Fibroblast of lung (primary cell): ENCODE measurements around the gene ZBTB43. TPM values are rescaled to one million over a fixed set of nuclear protein-coding genes. Genes with fewer than 3 reads are reported as not detected.

ENCODE experiments used
- DNase-seq, 2 donors: peaks; one replicate each; pipeline versions ENCODE4 v3.0.0 to v3.0.0-alpha.2; 2010; ENCODE audit warnings: low read depth in 2 of 2
- H2AFZ ChIP-seq: 2 replicates; pipeline ENCODE4 v1.5.1; 2012; ENCODE audit warnings: low read length, control low read depth, inconsistent platforms
- H3K27ac ChIP-seq: 2 replicates; pipeline ENCODE4 v1.5.1; 2011; ENCODE audit warnings: low read length, control low read depth; ENCODE audit not compliant: insufficient read depth
- H3K27me3 ChIP-seq: 2 replicates; pipeline ENCODE4 v1.5.1; 2011; ENCODE audit warnings: mild to moderate bottlenecking, low read length; ENCODE audit not compliant: control insufficient read depth, insufficient read depth
- H3K36me3 ChIP-seq: 2 replicates; pipeline ENCODE4 v1.5.1; 2011; ENCODE audit warnings: low read length; ENCODE audit not compliant: control insufficient read depth, insufficient read depth
- H3K4me1 ChIP-seq: 2 replicates; pipeline ENCODE4 v1.5.1; 2011; ENCODE audit warnings: low read length; ENCODE audit not compliant: control insufficient read depth, insufficient read depth; ENCODE audit errors: extremely low read depth
- H3K4me2 ChIP-seq: 2 replicates; pipeline ENCODE4 v1.5.1; 2011; ENCODE audit warnings: low read length, control low read depth; ENCODE audit not compliant: insufficient read depth; ENCODE audit errors: extremely low read depth
- H3K4me3 ChIP-seq, 4 experiments: fragments of 200-600 bp in 1 of 4; sonication (generic) in 1 of 4; replicated peaks in 1 of 4; 2 replicates each; pipeline ENCODE4 v1.5.1; 2011 to 2016; ENCODE audit warnings: low read length in 4 of 4, low read depth in 3 of 4, mild to moderate bottlenecking in 3 of 4, control low read depth in 2 of 4, inconsistent platforms in 1 of 4, mixed read lengths in 1 of 4; ENCODE audit not compliant: insufficient read depth in 1 of 4; ENCODE audit errors: control extremely low read depth in 1 of 4
- H3K79me2 ChIP-seq: 2 replicates; pipeline ENCODE4 v1.5.1; 2012; ENCODE audit warnings: mild to moderate bottlenecking, low read length, inconsistent platforms; ENCODE audit not compliant: control insufficient read depth, insufficient read depth
- H3K9ac ChIP-seq: 2 replicates; pipeline ENCODE4 v1.5.1; 2011; ENCODE audit warnings: mild to moderate bottlenecking, low read length, control low read depth; ENCODE audit not compliant: insufficient read depth
- H3K9me3 ChIP-seq: 2 replicates; pipeline ENCODE4 v1.5.1; 2012; ENCODE audit warnings: low read depth, low read length; ENCODE audit not compliant: control insufficient read depth, insufficient read depth
- H4K20me1 ChIP-seq: 2 replicates; pipeline ENCODE4 v1.5.1; 2011; ENCODE audit warnings: low read length; ENCODE audit not compliant: control insufficient read depth, insufficient read depth; ENCODE audit errors: extremely low read depth
- EZH2 ChIP-seq: IDR thresholded peaks from 2 replicates; pipeline ENCODE4 v1.5.1; 2012; ENCODE audit warnings: low read length, control low read depth, mild to moderate bottlenecking; ENCODE audit errors: missing control alignments
- polyA plus RNA-seq, 2 donors: library from polyadenylated mRNA; depleted of rRNA in 1 of 2; stranded (reverse) in 1 of 2; unstranded in 1 of 2; fragments of >200 nt; gene quantifications; 2 replicates each; pipeline ENCODE4 v1.2.1, GENCODE V29; 2011 to 2012; ENCODE audit warnings: missing spikeins in 1 of 2
- total RNA-seq: library from RNA; depleted of rRNA; stranded (reverse); fragments of >200 nt; gene quantifications from 2 replicates; pipeline ENCODE4 v1.2.1, GENCODE V29; 2014
- TF ChIP-seq, protein P1 (sequence below), 2 donors: IDR thresholded peaks in 1 of 2; conservative IDR thresholded peaks in 1 of 2; 1 replicate in 1 of 2; 2 replicates in 1 of 2; pipeline ENCODE4 v1.5.1; 2011 to 2012; ENCODE audit warnings: low read length in 2 of 2, control low read depth in 1 of 2, inconsistent platforms in 1 of 2, low read depth in 1 of 2, mild to moderate bottlenecking in 1 of 2

Gene ZBTB43
- total and polyA plus RNA-seq, 2 donors (not counting 1 experiment from before 2014, with no cell fraction given), result 6.8 to 12.6 TPM

DNA sequence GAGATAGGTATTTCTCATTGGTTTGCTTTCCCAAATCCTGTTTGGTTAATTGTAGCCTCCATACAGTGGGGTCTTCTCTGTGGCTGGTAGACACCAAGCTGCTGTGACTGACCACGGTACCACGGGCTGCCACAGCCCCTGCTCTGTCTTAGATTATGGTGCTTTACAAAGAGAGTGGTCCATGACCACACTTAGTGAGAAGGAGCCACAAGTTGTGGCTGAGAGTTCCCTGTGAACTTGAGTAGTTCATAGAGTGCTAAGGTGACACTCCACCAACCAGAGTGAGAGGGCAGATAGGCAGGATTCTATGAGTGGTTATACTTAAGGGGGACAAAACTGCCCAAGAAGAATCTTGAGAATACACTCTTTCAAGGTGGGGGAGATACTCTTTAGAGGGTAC, 29.8 kb downstream of the ZBTB43 start:
- no peak overlapping the region for H3K4me2 ChIP-seq
- no peaks in the 10 kb centered on the region for H3K27me3 ChIP-seq
- H3K4me1 ChIP-seq, result no peaks in the 10 kb centered on the region
- no peak overlapping the region for H3K9ac ChIP-seq
- no peak overlapping the region for H2AFZ ChIP-seq
- no peak overlapping the region for H3K4me3 ChIP-seq
- no peaks in the 10 kb centered on the region for H4K20me1 ChIP-seq
- no peak overlapping the region for H3K27ac ChIP-seq
- no peak for DNase-seq
- peaks cover 7% of the 10 kb centered on the region for H3K36me3 ChIP-seq
- no peaks in the 10 kb centered on the region for H3K9me3 ChIP-seq
- TF ChIP-seq, protein P1, sequence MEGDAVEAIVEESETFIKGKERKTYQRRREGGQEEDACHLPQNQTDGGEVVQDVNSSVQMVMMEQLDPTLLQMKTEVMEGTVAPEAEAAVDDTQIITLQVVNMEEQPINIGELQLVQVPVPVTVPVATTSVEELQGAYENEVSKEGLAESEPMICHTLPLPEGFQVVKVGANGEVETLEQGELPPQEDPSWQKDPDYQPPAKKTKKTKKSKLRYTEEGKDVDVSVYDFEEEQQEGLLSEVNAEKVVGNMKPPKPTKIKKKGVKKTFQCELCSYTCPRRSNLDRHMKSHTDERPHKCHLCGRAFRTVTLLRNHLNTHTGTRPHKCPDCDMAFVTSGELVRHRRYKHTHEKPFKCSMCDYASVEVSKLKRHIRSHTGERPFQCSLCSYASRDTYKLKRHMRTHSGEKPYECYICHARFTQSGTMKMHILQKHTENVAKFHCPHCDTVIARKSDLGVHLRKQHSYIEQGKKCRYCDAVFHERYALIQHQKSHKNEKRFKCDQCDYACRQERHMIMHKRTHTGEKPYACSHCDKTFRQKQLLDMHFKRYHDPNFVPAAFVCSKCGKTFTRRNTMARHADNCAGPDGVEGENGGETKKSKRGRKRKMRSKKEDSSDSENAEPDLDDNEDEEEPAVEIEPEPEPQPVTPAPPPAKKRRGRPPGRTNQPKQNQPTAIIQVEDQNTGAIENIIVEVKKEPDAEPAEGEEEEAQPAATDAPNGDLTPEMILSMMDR (conservative IDR thresholded peaks at IDR 0.05 in 1 of 2, IDR thresholded peaks at IDR 0.05 in 1 of 2; ENCODE audit: low read depth in 1 of 2, low read length in 2 of 2), result no peak
- TF ChIP-seq EZH2, result no peak
- no peaks in the 10 kb centered on the region for H3K79me2 ChIP-seq

DNA sequence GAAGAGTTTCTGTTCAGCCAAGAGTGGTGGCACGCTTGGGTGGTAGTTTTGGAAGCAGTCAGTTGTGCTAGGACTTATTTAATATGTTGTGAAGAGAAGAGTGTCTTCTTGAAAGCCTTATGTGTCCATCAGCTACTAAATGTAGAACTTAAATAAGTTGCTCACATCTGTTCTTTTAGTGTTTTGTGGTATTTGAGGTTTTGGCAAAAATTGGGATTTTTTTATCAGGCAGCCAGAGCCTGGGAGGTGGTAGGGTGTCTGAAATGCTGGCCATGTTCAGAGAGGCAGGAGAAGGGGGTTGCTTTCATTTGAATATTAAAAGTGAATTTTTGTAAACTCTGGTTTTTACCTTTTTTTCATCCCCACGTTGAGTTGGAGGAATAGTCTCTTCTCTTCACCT, 31.4 kb downstream of the ZBTB43 start:
- H3K4me1 ChIP-seq, result no peaks in the 10 kb centered on the region
- no peak overlapping the region for H3K4me3 ChIP-seq
- no peaks in the 10 kb centered on the region for H3K9me3 ChIP-seq
- no peak overlapping the region for H3K27ac ChIP-seq
- TF ChIP-seq EZH2, result no peak
- TF ChIP-seq, protein P1 (conservative IDR thresholded peaks at IDR 0.05 in 1 of 2, IDR thresholded peaks at IDR 0.05 in 1 of 2; ENCODE audit: low read depth in 1 of 2, low read length in 2 of 2), result no peak
- no peaks in the 10 kb centered on the region for H3K79me2 ChIP-seq
- H3K27me3 ChIP-seq, result no peaks in the 10 kb centered on the region
- no peak overlapping the region for H3K4me2 ChIP-seq
- H3K36me3 ChIP-seq, result peaks cover 7% of the 10 kb centered on the region
- peak in 1 of 2 donors; percentile 54 for DNase-seq
- H3K9ac ChIP-seq, result no peak overlapping the region
- H4K20me1 ChIP-seq, result no peaks in the 10 kb centered on the region
- no peak overlapping the region for H2AFZ ChIP-seq

DNA sequence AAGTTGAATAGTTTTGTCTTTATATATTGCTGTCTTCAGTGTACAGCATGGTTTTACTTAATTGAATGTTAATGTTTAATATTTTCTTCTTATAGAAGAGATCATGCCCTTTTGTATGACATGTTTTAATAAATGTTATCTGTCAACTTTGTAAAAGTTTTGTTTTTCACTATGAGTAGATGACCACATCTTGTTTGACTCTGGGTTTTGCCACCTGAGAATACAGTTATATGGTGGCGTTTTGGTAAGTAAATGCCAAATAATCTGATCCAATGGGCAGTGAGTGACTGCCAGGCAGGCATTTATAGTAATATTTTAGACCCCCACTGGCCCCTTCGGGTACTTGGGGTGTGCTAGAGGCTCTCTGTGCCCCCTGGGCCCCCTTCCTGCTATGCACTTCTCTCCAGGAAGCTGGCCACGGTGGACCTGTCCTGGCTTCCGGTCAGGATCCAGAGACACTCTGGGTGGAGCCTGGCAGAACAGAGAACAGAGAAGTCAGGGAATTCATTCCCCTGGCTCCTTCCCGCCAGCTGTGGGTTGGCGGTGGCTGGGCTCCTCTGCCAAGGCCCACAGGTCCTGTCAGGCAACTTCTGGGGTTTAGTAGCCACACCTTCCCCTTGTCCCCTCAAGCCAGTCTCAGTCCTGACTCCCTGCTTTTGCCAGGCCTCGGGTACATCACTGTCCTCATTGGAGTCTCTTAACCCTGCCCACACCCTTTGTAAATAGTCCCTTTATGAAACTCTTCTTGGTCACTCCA, 33.4 kb downstream of the ZBTB43 start:
- Histone ChIP-seq H3K36me3 (peaks cover under 1% of the 10 kb centered on the region), H3K4me3 (no peak overlapping the region), H3K27me3 (no peaks in the 10 kb centered on the region), H3K9ac (no peak overlapping the region), H3K79me2 (no peaks in the 10 kb centered on the region), H3K4me1 (no peaks in the 10 kb centered on the region), H4K20me1 (no peaks in the 10 kb centered on the region), H2AFZ (no peak overlapping the region), H3K4me2 (no peak overlapping the region), H3K9me3 (no peaks in the 10 kb centered on the region), H3K27ac (no peak overlapping the region)
- DNase-seq, result no peak
- no peak for TF ChIP-seq EZH2
- TF ChIP-seq, protein P1 (conservative IDR thresholded peaks at IDR 0.05 in 1 of 2, IDR thresholded peaks at IDR 0.05 in 1 of 2; ENCODE audit: low read depth in 1 of 2, low read length in 2 of 2), result no peak
